GM21576 (cell line): ENCODE data around the gene ITGB3.

Source experiments
- ATAC-seq: cut with Tn5 transposase; IDR thresholded peaks from one replicate; pipeline ENCODE4 v1.9.1; 2021; ENCODE audit warnings: mild to moderate bottlenecking, moderate library complexity; ENCODE audit not compliant: unreplicated experiment

Gene ITGB3

GRCh38 chr17:47274319-47275069, 20.9 kb downstream of the ITGB3 start:
- ATAC-seq, result no peak

- no peak for ATAC-seq
Measured at GRCh38 chr17:47275245-47275984, 21.8 kb downstream of the ITGB3 start.

- ATAC-seq, result no peak
Measured at GRCh38 chr17:47276444-47276843, 22.8 kb downstream of the ITGB3 start.

GRCh38 chr17:47276868-47277267, 23.2 kb downstream of the ITGB3 start:
- no peak for ATAC-seq

GRCh38 chr17:47277921-47278320, 24.3 kb downstream of the ITGB3 start:
- no peak for ATAC-seq

GRCh38 chr17:47278561-47278960, 24.9 kb downstream of the ITGB3 start:
- ATAC-seq, result no peak

GRCh38 chr17:47279062-47279801, 25.6 kb downstream of the ITGB3 start:
- peak; percentile 64 for ATAC-seq

- no peak for ATAC-seq
Measured at GRCh38 chr17:47280072-47280811, 26.6 kb downstream of the ITGB3 start.

GRCh38 chr17:47281216-47281615, 27.6 kb downstream of the ITGB3 start:
- ATAC-seq, result no peak

GRCh38 chr17:47285003-47285402, 31.4 kb downstream of the ITGB3 start:
- no peak for ATAC-seq

- peak; percentile 60 for ATAC-seq
Measured at GRCh38 chr17:47286198-47286914, 32.7 kb downstream of the ITGB3 start.

GRCh38 chr17:47287068-47287467, 33.4 kb downstream of the ITGB3 start:
- ATAC-seq, result no peak

- ATAC-seq, result no peak
Measured at GRCh38 chr17:47287639-47288038, 34.0 kb downstream of the ITGB3 start.

- ATAC-seq, result no peak
Measured at GRCh38 chr17:47288531-47289116, 35.0 kb downstream of the ITGB3 start.

- ATAC-seq, result no peak
Measured at GRCh38 chr17:47289302-47289701, 35.7 kb downstream of the ITGB3 start.

GRCh38 chr17:47290870-47291241, 37.2 kb downstream of the ITGB3 start:
- no peak for ATAC-seq

- no peak for ATAC-seq
Measured at GRCh38 chr17:47291242-47291873, 37.7 kb downstream of the ITGB3 start.

GRCh38 chr17:47292206-47292605, 38.6 kb downstream of the ITGB3 start:
- ATAC-seq, result no peak

GRCh38 chr17:47295037-47295873, 41.6 kb downstream of the ITGB3 start:
- no peak for ATAC-seq
